ENCODE results near the gene SKIC8.

DNA sequence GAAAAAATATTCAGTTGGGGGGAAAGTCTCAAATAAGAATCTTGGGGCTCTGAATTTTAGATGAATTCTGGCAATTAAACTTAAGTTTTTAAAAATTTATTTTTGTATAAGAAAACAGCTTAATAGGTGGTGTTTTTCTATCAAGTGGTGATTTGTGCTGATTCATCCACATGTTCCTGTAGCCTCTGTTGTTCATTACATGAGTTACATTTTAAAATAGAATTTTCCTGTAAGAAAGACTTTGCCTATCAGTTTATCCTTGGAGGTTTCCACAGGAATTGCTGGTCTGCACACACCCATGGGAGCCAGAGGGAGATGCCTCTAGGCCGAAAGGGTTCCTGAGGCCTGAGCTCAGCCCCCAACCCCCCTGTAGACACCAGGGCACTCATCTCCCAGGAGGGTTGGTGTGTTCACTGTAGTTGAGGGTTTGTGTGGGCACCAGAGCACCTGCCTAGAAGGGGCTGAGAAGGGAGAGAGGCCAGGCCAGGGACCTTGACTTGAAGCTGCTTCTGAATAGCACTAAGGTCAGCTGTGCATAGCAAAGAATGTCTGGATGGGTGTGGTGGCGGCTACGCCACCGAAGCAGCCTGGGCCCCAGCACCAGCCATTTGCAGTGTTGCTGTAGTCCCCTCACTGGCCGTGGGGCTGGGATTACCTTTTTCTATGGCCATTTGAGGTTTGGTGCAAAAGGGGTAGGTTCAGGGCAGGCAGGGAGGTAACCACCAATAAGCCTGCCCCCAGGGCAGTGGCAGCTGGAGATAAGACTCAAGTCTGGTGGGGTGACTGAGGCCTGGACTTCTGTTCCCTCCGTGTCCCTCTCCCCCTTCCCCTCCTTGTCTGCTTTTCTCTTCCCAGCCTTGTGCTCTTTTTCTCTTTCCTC lies 23.1 kb downstream of the SKIC8 start:
- TF ChIP-seq, protein P1, sequence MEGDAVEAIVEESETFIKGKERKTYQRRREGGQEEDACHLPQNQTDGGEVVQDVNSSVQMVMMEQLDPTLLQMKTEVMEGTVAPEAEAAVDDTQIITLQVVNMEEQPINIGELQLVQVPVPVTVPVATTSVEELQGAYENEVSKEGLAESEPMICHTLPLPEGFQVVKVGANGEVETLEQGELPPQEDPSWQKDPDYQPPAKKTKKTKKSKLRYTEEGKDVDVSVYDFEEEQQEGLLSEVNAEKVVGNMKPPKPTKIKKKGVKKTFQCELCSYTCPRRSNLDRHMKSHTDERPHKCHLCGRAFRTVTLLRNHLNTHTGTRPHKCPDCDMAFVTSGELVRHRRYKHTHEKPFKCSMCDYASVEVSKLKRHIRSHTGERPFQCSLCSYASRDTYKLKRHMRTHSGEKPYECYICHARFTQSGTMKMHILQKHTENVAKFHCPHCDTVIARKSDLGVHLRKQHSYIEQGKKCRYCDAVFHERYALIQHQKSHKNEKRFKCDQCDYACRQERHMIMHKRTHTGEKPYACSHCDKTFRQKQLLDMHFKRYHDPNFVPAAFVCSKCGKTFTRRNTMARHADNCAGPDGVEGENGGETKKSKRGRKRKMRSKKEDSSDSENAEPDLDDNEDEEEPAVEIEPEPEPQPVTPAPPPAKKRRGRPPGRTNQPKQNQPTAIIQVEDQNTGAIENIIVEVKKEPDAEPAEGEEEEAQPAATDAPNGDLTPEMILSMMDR (IDR thresholded peaks at IDR 0.05) = no peak
- TF ChIP-seq POLR2A (IDR thresholded peaks at IDR 0.05) = no peak
